SKM-1 treated with dmso at 0.1 percent for 144 hours (cell line): ENCODE results near the gene LCMT1.
"Not testable (repeated sequence)": the region's sequence is repeated elsewhere in the genome, so short reads cannot be mapped to it uniquely, and the experiment has no call there.

Experiments
- DNase-seq: peaks from one replicate; lab custom pipeline; 2025; ENCODE audit not compliant: unreplicated experiment; lab: John Stamatoyannopoulos, UW

The LCMT1 gene

GRCh38 chr16:25140459-25140858, 28.9 kb downstream of the LCMT1 start:
- DNase-seq: no peak

GRCh38 chr16:25141648-25142047, 30.1 kb downstream of the LCMT1 start:
- no peak for DNase-seq

- no peak for DNase-seq
Measured at GRCh38 chr16:25143928-25144327, 32.4 kb downstream of the LCMT1 start.

GRCh38 chr16:25148568-25149215, 37.1 kb downstream of the LCMT1 start:
- no peak for DNase-seq

GRCh38 chr16:25151996-25152395, 40.5 kb downstream of the LCMT1 start:
- DNase-seq: no peak

GRCh38 chr16:25155553-25156460, 44.3 kb downstream of the LCMT1 start:
- no peak for DNase-seq

GRCh38 chr16:25157271-25157875, 45.8 kb downstream of the LCMT1 start:
- no peak for DNase-seq

GRCh38 chr16:25158401-25158800, 46.9 kb downstream of the LCMT1 start:
- no peak for DNase-seq

- DNase-seq: no peak
Measured at GRCh38 chr16:25161753-25162367, 50.3 kb downstream of the LCMT1 start.

GRCh38 chr16:25163683-25164082, 52.1 kb downstream of the LCMT1 start:
- DNase-seq: no peak

- DNase-seq: no peak
Measured at GRCh38 chr16:25165284-25165683, 53.7 kb downstream of the LCMT1 start.

- not testable (repeated sequence) for DNase-seq
Measured at GRCh38 chr16:25167920-25168319, 56.4 kb downstream of the LCMT1 start.

- DNase-seq: no peak
Measured at GRCh38 chr16:25171390-25171789, 59.8 kb downstream of the LCMT1 start.

- no peak for DNase-seq
Measured at GRCh38 chr16:25172831-25173230, 61.3 kb downstream of the LCMT1 start.

- DNase-seq: no peak
Measured at GRCh38 chr16:25174285-25174684, 62.7 kb downstream of the LCMT1 start.

GRCh38 chr16:25176136-25176535, 64.6 kb downstream of the LCMT1 start:
- no peak for DNase-seq

- DNase-seq: no peak
Measured at GRCh38 chr16:25177512-25177830, 65.9 kb downstream of the LCMT1 start.

- DNase-seq: no peak
Measured at GRCh38 chr16:25177831-25178688, 66.5 kb downstream of the LCMT1 start.

- not testable (repeated sequence) for DNase-seq
Measured at GRCh38 chr16:25181236-25181635, 69.7 kb downstream of the LCMT1 start.

GRCh38 chr16:25184771-25185170, 73.2 kb downstream of the LCMT1 start:
- DNase-seq: no peak

GRCh38 chr16:25187491-25187795, 75.9 kb downstream of the LCMT1 start:
- DNase-seq: no peak
